NCI-H2227 treated with DMSO at 0.1 percent for 48 hours (cell line): ENCODE measurements around the gene TNFAIP2.

Experiments
- DNase-seq: peaks from one replicate; lab custom pipeline; 2025; lab: John Stamatoyannopoulos, UW

Gene TNFAIP2

GRCh38 chr14:103121846-103122584 lies 1.2 kb upstream of the TNFAIP2 start:
- DNase-seq, result peak; percentile 59

- DNase-seq, result no peak
Measured at GRCh38 chr14:103122585-103122946, 695 bp upstream of the TNFAIP2 start.

DNA sequence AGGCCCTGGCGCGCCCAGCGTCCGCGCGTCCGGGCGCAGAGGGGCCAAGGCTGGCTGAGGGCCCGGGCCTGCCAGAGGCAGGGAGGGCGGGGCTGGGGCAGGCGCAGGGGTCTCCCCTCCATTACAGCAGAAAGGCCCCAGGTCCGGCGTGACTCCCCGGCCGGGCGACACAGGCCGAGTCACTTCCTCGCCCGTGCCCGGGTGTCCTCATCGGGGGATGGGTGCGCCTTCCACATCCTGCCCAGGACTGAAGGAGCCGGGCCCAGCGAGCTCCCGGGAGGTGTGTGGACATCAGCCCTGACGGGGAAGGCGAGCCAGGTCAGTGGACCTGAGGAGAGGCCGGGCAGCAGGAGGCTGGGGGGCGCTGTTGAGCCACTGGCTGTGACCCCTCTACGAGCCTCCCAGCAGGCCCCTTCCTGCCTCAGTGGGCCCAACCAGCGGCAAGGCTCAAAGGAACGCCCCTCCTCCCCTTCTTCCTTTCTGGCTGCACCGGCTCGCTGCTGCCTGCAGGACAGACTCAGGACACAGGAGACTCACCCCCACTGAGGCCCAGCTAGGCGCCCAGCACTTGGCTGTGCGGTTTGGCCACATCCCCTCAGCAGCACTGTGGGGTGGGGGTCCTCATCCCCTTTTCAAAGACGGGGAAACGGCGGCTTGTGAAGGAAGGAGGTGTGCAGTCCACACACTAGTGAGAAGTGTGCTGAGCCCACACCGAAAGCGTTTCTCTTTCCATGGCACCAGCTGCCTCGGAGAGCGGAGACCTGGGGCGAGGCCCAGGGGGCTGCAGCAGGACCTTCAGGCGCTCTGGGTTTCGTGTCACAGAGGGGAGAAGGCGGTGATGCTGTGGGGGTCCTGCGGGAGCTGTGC lies 606 bp downstream of the TNFAIP2 start:
- DNase-seq, result no peak

GRCh38 chr14:103124501-103125001 lies 1.3 kb downstream of the TNFAIP2 start:
- no peak for DNase-seq

GRCh38 chr14:103125098-103126070 lies 2.1 kb downstream of the TNFAIP2 start:
- no peak for DNase-seq

DNA sequence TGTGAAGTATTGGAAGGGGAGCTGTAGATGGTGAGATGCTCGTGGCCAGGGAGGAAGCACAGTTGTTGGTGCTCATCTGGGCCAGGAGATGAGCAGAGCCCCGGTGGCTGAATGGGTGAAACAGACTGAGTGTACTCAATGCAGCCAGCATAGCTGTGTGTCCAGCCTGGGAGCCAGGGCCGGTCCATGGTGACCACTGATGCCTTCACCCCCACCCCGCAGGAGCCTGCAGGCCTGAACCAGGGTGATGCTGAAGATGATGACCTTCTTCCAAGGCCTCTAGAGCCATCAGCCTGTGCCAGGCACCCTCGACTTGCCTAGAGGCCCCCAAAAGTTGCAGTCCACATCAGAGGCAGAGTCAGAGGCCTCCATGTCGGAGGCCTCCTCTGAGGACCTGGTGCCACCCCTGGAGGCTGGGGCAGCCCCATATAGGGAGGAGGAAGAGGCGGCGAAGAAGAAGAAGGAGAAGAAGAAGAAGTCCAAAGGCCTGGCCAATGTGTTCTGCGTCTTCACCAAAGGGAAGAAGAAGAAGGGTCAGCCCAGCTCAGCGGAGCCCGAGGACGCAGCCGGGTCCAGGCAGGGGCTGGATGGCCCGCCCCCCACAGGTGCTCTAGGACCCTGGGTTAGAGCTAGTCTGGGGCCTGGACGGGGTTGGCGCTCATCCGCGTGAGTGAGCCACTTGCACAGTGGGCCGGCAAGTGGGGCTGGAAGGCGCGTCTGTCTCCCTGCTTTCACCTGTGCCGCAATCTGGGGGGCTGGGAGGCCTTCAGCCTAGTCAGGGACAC lies 3.0 kb downstream of the TNFAIP2 start:
- no peak for DNase-seq

- DNase-seq, result peak; percentile 22
Measured at GRCh38 chr14:103126873-103127304, 3.6 kb downstream of the TNFAIP2 start.

GRCh38 chr14:103127356-103127755 lies 4.1 kb downstream of the TNFAIP2 start:
- no peak for DNase-seq

DNA sequence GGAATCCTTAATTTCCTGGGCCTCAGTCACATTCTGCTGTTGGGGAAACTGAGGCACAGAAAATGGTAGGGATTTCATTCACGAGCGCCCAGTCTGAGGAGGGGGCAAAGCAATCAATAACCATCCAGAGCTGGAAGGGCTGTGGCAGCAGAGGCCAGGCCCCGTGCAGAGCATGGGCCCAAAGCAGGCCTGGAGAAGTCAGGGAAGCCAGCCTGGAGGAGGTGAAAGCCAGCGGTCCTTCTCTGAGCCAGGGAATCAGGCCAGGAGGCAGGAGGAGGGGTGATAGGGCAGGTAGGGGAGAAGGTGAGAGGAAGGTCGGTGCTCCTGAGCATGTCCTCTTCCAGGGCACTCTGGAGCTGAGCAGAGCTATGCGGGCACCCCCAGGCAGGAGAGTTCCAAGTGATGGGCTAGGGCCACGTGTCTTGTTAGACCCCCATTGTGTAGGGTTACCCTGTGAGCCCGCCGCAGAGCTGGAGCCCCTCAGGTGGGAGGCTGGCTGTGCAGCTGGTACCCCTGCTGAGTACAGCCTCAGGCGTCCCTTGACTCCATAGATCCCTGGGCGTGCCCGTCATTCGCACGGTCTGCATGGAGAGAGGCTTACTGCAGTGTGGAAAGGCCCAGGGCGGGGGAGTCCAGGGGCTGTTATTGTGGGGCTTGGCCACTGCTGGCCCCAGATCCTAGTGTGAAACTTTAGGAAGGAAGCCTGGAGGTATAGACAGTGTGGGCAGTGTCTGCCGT lies 4.8 kb downstream of the TNFAIP2 start:
- no peak for DNase-seq

DNA sequence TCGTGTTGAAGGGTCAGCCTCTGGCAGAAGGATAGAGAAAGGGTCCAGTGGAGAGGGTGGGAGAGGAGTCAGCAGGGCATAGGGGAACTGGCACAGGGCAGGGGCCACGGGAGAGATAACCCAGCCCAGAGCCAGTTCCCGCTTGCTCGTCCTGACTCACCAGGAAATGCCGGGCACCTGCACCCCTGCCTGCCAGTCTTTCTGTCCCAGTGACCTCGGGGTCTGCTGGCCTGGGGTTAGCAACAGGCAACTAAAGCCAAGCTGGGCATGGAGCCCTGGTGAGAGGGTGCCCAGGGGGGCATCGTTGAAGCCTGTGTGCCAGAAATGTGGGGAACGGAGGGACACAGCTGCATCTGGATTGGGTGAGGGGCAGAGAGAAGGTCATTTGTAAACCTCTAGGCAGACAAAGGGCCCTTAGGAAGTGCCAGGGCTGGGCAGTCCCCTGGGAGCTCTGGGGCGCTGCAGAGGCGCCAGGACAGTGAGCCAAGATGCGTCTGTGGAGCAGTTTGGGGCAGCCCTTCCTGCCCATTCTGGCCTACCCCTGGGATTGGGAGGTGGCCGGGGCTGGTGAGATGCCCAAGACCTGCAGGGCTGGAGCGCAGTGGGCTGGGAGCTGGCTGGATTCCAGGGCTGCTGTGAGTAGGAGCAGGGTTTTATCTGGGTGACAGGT lies 5.5 kb downstream of the TNFAIP2 start:
- no peak for DNase-seq

DNA sequence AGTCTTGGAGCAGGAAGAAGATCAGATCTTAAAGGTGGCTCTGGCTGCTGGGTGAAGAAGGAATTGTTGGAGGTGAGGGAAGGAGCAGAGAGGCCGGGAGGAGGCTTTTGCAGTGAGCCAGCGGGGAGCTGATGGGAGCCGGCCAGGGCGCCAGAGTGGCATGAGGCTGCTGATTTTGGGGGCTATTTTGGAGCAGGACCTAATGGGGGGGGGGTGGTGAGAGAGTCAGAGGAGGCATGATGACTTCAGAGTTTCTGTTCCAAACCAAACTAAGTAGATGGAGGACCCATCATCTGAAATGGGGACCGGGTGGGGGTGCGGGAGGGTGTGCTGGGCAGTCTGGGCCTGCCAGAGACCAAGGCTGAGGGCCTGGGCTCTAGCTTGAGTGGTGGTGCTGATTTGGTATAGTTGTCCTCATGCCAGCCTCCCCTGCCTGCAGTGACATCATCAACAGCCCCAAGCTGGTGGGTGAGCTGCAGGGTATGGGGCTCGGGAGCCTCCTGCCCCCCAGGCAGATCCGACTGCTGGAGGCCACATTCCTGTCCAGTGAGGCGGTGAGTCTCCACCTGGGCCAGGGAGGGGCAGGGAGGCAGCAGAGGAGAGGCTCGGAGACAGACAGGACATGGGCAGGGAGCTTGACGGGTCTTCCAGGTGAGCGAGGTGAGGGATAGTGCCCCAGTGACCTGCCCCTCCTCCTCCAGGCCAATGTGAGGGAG lies 6.2 kb downstream of the TNFAIP2 start:
- DNase-seq, result no peak

GRCh38 chr14:103130017-103130764 lies 6.9 kb downstream of the TNFAIP2 start:
- no peak for DNase-seq

GRCh38 chr14:103130965-103131364 lies 7.7 kb downstream of the TNFAIP2 start:
- DNase-seq, result no peak

DNA sequence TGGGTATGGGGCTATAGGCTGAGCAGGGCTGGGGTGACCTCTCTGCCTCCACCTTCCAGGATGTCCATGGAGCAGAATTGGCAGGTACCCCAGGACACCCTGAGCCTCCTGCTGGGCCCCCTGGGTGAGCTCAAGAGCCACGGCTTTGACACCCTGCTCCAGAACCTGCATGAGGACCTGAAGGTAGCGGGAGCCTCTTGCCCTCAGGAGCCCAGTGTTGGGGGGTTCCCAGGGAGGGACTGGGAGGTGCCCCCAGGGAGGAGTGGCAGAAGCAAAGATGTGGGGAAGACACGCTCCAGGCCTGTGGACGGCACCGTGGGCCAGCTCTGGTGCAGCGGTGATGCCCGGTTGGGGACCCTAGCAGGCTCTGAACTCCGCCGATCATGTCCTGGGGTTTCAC lies 8.3 kb downstream of the TNFAIP2 start:
- DNase-seq, result no peak

- no peak for DNase-seq
Measured at GRCh38 chr14:103132381-103133209, 9.3 kb downstream of the TNFAIP2 start.

DNA sequence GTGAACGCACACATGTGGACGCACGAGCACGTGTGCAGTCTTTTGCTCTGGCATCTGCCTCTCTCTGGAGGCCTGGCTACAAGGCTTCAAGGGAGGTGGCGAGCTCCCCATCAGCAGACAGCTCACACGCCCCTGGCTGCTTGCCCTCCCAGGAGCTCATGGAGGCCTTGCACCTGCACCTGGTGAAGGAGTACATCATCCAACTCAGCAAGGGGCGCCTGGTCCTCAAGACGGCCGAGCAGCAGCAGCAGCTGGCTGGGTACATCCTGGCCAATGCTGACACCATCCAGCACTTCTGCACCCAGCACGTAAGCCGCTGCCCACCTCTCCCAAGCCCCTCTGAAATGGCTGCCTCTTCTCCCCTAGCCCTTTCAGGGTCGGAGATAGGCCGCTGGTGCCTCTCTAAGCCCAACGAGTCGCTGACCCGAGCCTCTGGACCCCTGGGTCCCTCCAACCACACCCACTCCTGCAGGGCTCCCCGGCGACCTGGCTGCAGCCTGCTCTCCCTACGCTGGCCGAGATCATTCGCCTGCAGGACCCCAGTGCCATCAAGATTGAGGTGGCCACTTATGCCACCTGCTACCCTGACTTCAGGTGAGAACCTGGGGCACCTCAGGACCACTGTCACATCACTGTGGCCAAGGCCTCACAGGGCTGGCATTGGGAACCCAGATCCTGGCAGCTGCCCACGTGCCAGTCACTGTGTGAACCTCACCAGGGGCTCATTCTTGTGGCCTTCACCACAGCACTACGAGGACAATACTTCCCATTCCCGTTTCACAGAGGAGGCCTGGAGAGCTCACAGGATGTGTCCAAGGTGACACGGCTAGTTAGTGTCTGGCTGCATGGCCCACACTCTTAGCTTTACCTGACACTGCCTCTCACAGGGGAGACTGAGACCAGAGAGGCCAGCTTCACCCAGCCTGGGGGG lies 10.2 kb downstream of the TNFAIP2 start:
- no peak for DNase-seq
